ENCODE data around the gene MAF. TPM values are rescaled to one million over a fixed set of nuclear protein-coding genes. Genes with fewer than 3 reads are reported as not detected.

Gene MAF
- total RNA-seq: 0.32 and 0.40 TPM in 2 replicates

DNA sequence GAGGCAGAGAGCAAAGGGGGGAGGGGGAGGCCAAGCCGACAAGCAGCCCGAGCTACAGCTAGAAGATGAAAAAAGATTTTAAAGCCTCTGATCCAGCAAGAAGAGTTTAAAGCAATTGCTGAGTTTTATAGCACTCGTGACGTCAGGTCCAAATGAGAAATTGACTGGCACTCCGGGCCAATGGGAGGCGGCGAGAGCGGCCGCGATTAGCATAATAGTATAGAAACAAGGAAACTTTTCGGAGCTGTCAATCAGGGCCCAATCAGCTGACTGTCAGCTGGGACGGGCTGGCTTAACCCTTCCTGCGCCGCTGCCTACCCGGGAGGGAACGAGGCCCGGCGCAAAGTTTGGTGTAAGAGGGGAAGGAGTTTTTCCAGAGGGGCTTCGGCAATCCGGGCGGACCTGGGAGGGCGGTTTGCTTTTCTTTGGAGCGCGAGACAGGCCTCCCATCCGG is at the start of gene MAF:
MAF (minus strand) TSS at position 100 of the 454 bp plus-strand sequence. CDS start 835 bp downstream, outside the sequence.
- peak; percentile 46 for DNase-seq (ENCODE audit: low read depth, low spot score)

DNA sequence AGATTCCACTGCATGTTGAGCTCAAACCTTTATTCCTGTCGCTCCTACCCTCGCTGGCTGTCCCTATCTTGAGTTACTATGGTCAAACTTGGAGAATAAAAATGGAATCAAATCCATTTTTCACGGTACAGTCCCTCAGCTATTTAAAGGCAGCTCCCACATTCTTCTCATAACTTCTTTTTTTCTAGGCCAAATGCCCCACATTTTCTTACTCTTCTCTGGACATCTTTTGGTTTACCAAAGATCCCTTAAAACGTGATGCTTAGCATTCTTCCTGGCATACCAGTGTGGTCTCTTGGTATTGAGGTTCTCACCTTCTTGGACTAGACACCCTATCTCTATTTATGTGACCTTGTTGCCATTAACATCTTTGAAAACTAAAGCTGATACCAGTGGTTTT is 48.3 kb upstream of the MAF start:
- no peak for DNase-seq (ENCODE audit: low read depth, low spot score)

DNA sequence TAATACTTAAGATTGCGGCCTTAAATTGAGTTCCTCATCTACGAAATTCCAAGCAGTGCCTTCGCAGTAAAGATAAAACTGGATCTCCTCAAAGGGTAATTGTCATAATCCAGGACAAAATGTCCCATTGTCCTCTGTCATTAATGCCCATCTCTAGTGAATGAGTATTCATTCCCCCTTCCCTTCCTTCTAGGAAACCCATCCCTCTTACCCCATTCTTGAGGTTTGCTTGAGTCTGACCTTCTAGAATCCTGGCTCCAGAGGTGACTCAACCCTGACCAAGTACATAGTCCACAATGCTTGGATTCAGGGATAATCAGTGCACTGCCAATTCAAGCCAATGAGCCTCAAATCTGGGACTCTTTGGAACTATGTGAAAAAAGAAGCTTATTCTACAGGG is 47.0 kb upstream of the MAF start:
- DNase-seq (ENCODE audit: low read depth, low spot score): no peak

DNA sequence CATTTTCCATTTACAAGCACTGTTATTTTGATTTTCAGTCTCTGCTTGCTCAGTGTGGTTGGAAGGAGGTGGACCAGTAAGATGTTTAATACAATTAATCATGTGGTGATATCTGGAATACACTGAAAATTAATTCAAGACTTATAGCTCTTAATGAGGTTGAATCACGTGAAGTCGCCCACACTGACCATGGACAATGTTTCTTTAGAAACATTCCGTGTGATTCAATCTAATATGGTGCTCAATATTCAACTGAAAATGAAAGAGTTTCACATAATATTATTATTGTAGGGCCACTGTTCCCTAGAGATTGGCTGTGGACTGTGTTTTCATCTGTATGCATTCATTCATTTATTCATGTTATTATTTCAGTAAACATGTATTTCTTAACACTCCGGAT is 45.2 kb upstream of the MAF start:
- DNase-seq (ENCODE audit: low read depth, low spot score): no peak

DNA sequence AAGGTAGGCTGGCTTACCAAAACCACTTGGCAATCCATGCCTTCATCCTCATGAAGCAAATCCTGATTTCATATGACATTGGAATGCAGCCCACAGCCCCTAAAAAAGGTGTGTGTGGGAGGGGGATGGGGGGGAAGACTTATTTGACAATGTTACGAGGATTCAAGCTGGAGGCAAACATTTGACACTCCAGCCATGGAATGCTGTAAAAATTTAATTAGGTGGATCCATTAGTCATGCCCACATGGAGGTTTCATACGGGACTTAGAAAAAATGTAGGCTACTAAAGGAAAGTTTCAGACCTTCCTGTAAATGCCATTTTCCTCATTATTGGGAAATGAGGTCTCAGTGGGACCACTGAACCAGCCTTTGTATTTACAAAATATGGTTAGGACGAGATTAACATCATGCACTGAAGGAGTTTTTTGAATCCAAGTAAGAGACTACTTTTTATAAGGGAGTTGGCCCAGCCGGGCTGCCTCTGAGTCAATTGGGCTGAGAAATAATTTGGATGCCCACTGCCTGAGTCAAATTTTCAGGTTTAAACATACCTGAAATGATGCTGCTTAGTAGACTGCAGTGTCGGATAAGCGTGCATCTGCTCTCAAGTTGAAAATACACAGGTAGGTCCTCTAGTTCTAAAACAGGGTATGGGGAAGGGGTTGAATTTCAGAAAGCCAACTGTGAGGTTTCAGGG is 44.6 kb upstream of the MAF start:
- no peak for DNase-seq (ENCODE audit: low read depth, low spot score)

DNA sequence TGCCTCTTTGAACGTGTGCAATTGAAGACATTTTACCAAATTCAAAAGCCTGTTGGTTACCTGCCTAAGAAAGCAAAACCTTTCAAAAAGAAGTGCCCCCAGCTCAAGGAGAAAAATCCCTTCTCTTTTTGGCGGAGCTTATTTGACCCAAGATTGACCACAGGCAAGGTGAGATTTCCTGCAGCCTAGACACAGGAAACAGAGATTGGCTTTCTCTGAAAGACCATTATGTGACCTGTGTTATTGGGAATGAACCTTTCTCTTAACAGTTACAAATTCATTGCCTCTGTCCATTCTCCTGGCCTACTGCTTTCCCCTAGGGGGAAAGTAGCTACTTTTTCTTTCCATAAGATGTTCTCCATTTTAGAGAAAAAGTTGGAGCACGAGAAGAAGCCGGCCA is 42.1 kb upstream of the MAF start:
- DNase-seq (ENCODE audit: low read depth, low spot score): no peak

DNA sequence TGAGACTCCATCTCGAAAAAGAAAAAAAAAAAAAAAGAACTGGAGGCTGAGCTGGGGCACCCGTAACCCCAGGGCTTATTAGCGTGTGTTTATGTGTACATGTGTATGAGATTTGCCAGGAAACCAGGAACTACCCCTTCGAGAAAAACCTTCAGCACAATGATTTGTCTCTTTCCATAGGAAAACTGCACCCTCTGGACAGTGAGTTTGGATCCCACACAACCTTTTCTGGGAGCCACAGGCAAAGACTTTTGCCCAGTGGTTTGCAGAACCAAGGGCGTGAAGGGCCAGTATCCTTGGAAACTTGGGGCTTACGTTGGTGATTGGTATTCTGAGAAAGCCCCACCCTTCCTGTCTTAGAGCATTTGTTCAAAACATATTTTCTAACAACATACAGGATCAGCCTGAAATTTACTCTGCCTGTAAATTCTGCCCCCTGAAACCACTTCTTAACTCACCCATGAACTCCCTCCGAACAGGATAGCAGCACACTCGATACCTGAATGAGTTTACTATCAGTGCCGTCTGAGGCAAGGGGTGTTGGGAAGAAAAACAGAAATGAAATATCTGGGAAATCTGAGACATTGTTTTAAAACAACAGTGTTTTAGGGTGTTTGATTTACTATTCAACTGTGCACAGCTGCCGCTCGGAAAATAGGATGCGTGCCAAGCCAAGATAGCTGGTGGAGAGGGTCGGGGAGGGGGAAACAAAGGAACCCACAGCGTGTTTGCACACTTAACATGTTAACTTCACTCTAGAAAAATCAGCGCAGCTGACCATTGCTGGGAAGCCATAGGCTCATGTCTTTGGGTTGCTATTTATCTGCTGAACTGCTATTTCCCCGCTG is 40.2 kb upstream of the MAF start:
- DNase-seq (ENCODE audit: low read depth, low spot score): no peak

DNA sequence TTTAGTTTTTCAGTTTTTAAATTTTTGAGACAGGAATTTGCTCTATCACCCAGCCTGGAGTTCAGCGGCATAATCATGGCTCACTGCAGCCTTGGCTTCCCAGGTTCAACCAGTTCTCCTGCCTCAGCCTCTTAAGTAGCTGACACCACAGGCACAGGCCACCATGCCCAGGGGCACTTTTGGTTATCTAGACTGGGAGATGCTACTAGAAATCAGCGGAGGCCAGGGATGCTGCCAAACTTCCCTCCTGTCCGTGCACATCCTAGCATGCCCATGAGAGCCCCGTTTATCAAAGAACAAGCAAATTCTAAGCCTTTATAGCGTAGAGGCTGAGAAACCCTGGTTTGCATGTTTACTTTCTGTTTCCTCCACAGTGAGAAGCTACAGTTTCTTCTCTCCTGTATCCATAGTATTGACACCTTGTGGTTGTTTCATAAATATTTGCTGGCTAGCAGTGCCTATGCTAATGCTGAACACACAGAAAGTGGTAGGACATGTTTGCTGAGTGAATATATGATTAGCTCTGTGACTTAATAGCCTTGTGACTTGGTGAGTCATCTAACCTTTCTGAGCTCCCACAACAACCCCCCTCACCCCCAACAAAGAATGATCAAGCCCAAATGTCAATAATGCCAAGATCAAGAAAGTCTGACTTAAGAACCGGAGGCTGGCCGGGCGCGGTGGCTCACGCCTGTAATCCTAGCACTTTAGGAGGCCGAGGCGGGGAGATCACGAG is 39.2 kb upstream of the MAF start:
- DNase-seq (ENCODE audit: low read depth, low spot score): no peak

DNA sequence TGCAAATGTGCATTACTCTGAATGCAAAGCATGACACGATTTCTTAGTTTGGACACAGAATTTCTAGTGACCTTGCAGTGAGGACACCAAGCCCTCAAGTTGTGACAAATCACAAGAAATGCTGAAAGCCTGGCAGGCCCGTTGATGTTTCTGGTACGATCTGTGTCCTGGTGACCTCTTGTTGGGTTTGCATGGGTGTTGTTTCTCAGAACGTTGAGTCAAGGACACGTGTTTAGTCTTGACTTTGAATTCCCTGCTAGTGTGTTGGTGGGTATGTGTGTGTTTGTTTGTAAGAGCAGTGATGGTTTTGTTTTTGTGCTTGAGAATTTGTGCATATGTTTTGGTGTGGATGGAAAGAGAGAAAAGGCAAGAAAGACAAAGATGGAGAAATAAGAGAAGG is 37.8 kb upstream of the MAF start:
- DNase-seq (ENCODE audit: low read depth, low spot score): no peak

DNA sequence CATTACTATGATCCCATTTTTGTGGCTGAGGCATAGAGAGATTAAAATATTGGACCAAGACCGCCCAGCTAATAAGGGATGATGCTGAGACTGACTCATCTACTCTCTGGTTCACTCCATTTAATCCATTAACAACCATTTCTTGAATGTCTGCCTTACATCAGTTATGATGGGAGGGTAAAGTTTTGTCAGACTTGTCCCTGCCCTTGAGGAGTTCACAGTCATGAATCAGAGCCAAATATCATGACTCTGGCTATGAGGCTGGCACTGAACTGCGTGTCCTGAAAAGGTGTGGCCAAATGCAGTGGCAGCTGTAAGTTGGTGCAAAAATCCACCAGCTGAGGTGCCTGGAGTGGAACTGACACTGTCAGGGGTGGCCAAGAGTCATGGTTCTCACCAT is 35.0 kb upstream of the MAF start:
- no peak for DNase-seq (ENCODE audit: low read depth, low spot score)

DNA sequence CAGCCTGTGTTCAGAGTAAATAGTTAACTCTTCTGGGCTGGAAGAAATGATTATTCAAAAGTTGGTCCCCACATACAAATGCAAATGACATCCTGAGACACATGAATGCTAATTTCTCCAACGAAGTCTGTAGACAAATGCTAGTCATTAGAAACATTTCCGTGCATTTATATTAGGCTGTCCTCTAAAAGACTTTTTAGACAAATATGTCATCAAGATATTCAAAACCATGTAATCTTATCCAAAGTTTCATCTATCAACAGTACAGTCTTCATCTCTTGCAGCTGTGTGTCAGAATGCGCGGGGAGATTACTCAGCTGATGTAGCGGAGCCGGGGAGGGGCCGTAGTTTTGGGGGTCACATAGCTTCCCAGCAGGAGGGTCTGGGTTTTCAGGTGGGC is 33.8 kb upstream of the MAF start:
- DNase-seq (ENCODE audit: low read depth, low spot score): no peak

DNA sequence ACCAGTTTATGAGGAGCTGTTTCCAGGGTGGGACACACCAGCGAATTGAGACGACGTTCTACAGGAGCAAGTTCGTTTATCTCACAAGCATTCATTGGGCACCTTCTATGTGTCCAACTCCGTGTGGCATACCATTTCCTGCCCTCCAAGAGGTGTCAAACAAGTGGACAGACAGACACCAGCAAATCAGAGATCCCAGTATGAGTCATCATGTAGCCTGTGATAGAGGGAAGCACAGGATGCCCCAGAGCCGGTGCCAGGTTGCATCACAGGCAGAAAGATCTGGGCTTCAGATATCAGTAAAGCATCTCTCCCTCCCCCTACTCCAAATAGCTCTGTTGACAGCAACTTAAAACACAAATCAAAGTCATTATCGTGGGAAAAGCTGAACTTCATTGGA is 31.8 kb upstream of the MAF start:
- DNase-seq (ENCODE audit: low read depth, low spot score): no peak

DNA sequence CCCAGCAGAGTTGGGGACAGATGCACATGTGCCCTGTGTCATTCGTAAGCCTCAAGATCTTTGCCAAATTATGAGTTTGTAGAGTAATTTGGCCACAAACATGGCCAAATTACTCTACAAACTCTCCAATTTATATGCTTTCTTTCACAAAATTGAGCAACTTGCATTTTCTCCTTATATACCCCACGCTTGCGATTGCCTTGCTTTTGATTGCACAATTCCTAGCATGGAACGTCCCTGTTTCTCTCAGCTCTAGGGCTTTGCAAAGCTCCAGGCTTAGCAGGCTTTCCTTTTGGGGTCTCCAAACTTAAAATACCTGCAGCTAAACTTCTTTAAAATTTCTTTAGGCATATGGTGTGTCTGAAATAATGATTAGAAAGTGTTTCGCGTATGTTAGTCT is 28.5 kb upstream of the MAF start:
- DNase-seq (ENCODE audit: low read depth, low spot score): no peak

DNA sequence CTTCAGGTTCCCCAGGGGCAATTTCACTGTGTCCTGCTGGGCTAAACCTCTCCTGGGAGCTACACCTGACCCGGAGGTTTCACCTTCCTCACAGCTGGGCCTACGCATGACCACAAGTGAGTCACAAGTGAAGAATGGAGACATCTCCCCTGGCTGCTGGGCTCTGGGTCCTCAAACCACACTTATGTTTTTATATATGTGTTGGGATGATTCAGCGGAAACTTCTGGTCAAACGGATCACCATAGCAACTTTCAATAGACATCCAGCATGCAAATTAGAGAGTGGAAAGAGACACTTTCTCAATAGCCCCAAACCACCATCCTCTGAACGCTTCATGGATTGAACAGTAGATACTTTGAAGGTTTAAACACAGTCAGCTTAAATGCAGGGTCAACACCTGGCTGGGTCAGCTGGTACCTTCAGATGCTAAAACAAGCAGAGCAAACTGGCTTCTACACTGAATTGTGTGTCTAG is 28.0 kb upstream of the MAF start:
- no peak for DNase-seq (ENCODE audit: low read depth, low spot score)

DNA sequence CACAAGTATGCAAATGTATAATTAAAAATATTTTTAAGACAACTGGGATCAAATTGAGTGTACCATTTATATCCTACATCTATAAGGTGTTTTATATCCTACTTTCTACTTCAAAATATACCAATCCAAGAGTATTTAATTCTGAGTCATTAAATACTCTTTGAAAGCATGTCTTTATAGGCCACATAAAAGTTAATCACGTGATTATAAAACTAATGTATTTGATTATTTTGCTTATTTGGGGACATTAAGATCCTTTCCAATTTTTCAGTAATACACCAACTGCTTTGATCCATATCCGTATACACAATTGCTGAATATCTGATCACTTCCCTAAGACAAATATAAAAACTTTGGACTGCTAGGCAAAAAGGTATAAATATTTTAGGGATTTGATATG is 26.6 kb upstream of the MAF start:
- DNase-seq (ENCODE audit: low read depth, low spot score): no peak

DNA sequence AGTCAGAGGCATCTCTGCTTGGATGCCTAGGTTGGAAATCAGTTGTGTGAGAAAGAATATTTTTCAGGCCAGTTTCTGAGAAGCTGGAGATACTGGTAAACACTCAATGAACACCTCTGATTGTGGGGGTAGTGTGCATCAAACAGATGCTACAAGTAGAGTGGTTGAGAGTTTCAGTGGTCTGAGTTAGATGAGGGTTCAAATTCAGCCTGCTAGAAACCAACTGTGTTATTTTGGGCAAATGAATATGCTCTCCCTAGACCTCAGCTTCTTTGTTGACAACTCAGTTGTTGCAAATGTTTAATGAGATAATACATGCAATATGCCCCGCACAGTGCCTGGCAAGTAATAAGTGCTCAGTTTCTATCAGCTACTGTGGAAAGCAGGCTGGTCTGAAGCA is 25.2 kb upstream of the MAF start:
- DNase-seq (ENCODE audit: low read depth, low spot score): no peak

DNA sequence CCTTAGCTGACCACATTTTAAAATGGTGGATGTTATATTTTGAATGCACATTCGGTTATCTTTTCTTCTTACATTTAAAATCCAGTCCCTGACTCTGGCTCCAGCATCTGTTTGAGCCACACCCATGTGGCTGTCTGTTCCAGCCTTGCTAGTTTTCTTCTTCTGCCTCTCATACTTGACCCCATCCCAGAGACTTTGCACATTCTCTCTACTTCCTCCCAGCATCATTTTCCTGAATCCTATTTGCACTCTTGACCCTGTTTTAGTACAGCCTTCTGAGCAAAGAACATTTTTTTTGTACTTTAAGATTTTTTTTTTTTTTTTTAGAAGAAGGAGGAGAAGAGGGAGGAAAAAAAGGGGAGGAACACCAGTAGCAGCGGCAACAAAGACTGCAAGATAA is 23.3 kb upstream of the MAF start:
- no peak for DNase-seq (ENCODE audit: low read depth, low spot score)

DNA sequence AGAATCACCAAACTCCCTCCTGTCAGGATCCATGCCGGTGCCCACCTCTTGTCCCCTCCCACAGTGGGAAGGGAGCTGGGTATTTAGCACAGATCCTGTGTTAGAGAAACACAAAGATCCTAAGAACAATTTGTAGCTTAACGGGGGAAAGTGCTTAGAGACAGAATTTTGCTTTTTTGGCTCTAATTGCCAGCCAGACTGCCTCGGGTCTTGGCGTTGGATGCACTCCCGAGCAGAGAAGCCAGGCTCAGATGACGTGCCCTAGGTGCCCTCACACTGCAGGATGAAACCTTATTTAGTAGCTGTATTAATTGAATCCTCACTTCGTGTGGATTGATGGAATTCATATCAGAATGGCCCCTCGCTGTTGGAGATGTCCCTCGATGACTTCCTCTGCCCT is 22.5 kb upstream of the MAF start:
- no peak for DNase-seq (ENCODE audit: low read depth, low spot score)

DNA sequence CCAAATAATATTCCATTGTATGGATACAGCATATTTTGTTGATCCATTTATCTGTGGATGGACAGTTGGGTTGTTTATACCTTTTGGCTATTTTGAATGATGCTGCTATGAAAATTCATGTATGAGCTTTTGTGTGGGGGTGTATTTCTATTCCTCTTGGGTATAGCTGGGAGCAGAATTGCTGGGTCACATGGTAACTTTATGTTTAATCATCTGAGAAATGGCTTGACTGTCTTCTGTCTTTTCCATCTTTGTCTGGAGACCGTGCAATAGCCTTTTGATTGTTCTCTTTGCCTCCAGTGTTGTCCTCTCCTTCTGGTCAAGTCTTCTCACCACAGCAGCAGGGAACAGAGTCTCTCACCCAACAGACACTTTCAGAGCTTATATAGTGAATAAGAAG is 20.5 kb upstream of the MAF start:
- no peak for DNase-seq (ENCODE audit: low read depth, low spot score)

DNA sequence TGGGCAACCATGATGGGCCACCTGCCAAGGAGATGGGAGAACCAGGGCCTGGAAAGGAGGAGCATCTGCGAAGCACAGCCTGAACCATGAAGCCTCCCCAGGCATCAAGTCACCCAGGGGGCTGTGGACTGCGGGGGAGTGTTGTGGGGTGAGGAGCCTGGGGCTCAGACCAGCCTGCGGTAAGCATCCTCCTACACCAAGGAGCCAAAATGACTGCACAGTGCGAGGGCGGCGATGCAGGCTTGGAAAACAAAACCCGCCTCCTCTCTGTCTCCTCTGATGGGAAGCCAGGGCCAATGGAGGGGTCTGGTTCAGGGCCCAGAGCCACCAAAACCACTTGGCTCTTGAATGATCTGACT is 18.1 kb upstream of the MAF start:
- no peak for DNase-seq (ENCODE audit: low read depth, low spot score)

DNA sequence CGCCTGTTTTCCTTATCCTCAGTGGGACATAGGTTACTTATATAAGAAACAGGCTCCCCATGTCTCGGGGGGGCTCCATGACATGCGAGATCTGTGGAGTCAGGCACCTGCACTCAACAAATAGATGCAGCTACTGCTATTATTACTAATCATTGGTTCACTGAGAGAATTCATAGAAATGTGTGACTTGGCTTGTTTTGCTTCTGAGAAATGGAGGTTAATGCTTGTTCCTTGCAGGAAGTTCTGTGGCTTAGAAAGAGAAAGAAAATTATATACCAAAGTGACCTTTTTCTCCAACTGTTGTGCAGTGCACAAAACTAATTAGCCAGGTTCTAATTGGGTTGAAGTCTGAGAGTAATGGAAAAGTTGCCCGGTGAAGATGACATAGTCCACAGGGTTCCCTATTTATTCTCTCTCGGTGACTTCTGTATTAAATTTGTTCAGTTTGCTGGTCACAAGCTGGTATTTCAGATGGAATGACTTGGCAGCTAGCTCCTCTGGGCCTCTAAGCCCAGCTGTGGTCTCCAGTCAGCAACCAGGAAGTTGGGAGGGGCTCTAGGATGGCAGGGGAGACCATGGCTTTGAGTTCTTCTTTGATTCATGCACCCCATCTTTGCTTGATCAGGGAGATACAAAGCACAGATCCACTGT is 17.6 kb upstream of the MAF start:
- no peak for DNase-seq (ENCODE audit: low read depth, low spot score)

DNA sequence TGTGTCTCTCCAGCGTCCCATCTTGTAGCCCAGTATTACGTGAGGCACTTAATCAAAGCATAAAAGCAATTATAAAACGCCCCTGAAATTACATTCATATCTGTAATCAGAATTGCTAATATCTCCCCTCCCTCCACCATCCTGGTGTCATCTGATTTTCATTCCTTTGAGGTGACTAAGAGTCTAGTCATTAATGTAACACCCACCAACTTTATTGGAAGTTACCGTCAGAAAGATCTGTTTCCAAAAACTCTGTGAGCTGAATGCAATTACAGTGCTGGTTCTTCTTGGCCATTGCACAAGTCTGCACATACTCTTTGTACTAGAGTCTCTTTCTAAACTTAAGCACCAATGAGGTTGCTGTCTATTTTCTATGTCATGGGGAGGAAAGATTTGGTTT is 12.5 kb upstream of the MAF start:
- no peak for DNase-seq (ENCODE audit: low read depth, low spot score)

Measured in pulmonary artery endothelial cell (primary cell).